WTC11 (cell line): ENCODE data around the gene ARHGAP26. TPM values are rescaled to one million over a fixed set of nuclear protein-coding genes. Genes with fewer than 3 reads are reported as not detected.

ENCODE experiments used
- ATAC-seq: fragments of 200-7000 bp; cut with Tn5 transposase; 2 replicates; pipeline ENCODE4 v1.10.0; 2021; ENCODE audit warnings: mild to moderate bottlenecking, moderate library complexity
- CTCF ChIA-PET: fragments of 300-600 bp; sonication (Branson Sonifier 250); formaldehyde crosslinking; loops from one replicate; lab custom pipeline; 2021; ENCODE audit warnings: antibody characterized with exemption; lab: Charles Lee
- POLR2A ChIA-PET: fragments of 350-600 bp; sonication (Branson Sonifier 250); formaldehyde crosslinking; loops from one replicate; lab custom pipeline; 2021; ENCODE audit warnings: antibody characterized with exemption; lab: Charles Lee
- DNase-seq: peaks from one replicate; pipeline ENCODE4 v3.0.0; 2021; ENCODE audit warnings: low spot score
- H3K27ac Mint-ChIP-seq: 2 replicates; pipeline ENCODE4 v1.8.0; 2021; ENCODE audit warnings: mixed read lengths
- H3K27me3 Mint-ChIP-seq: 2 replicates; pipeline ENCODE4 v1.8.0; 2021; ENCODE audit warnings: low read depth, mild to moderate bottlenecking, moderate library complexity, mixed read lengths
- H3K36me3 Mint-ChIP-seq: 2 replicates; pipeline ENCODE4 v1.8.0; 2021; ENCODE audit warnings: mixed read lengths
- H3K4me1 Mint-ChIP-seq: 2 replicates; pipeline ENCODE4 v1.8.0; 2022; ENCODE audit warnings: mixed read lengths
- H3K4me3 Mint-ChIP-seq: 2 replicates; pipeline ENCODE4 v1.8.0; 2021; ENCODE audit warnings: mild to moderate bottlenecking, moderate library complexity, mixed read lengths
- H3K9me3 Mint-ChIP-seq: 2 replicates; pipeline ENCODE4 v1.8.0; 2021; ENCODE audit warnings: mixed read lengths
- ATF1 ChIP-seq: sonication (generic); formaldehyde crosslinking; IDR thresholded peaks from 2 replicates; pipeline ENCODE4 v1.8.1; 2023; ENCODE audit warnings: mild to moderate bottlenecking, moderate library complexity, missing genetic modification reagents
- CREM ChIP-seq: sonication (generic); formaldehyde crosslinking; IDR thresholded peaks from 2 replicates; pipeline ENCODE4 v1.8.1; 2022; ENCODE audit warnings: mild to moderate bottlenecking, missing genetic modification reagents, moderate library complexity
- ERG ChIP-seq: fragments of 250-450 bp; sonication (Bioruptor Pico); IDR thresholded peaks from 2 replicates; pipeline ENCODE4 v1.8.0; 2021; ENCODE audit warnings: mild to moderate bottlenecking
- IRF1 ChIP-seq: sonication (generic); formaldehyde crosslinking; IDR thresholded peaks from 2 replicates; pipeline ENCODE4 v1.8.0; 2023; ENCODE audit warnings: missing genetic modification reagents
- KAT7 ChIP-seq: sonication (generic); formaldehyde crosslinking; IDR thresholded peaks from 2 replicates; pipeline ENCODE4 v1.8.1; 2023; ENCODE audit warnings: missing genetic modification reagents, mild to moderate bottlenecking, borderline replicate concordance
- PRDM15 ChIP-seq: sonication (generic); formaldehyde crosslinking; IDR thresholded peaks from 2 replicates; pipeline ENCODE4 v1.8.0; 2022; ENCODE audit warnings: missing genetic modification reagents
- PRRX2 ChIP-seq: fragments of 250-450 bp; sonication (Bioruptor Pico); IDR thresholded peaks from 2 replicates; pipeline ENCODE4 v1.8.0; 2021; ENCODE audit warnings: mild to moderate bottlenecking
- ZNF121 ChIP-seq: sonication (generic); formaldehyde crosslinking; IDR thresholded peaks from 2 replicates; pipeline ENCODE4 v1.8.0; 2023; ENCODE audit warnings: missing genetic modification reagents
- ZNF138 ChIP-seq: sonication (generic); formaldehyde crosslinking; conservative IDR thresholded peaks from 2 replicates; pipeline ENCODE4 v1.8.1; 2022; ENCODE audit warnings: mild to moderate bottlenecking, moderate library complexity, missing genetic modification reagents
- total RNA-seq: library from RNA; stranded (reverse); gene quantifications from 3 replicates; pipeline ENCODE4 v1.2.3, GENCODE V29; 2021
- TF ChIP-seq, protein P1 (sequence below): sonication (generic); formaldehyde crosslinking; IDR thresholded peaks from 2 replicates; pipeline ENCODE4 v1.8.1; 2022; ENCODE audit warnings: low read depth, missing genetic modification reagents, borderline replicate concordance
- TF ChIP-seq, protein P2 (sequence below): sonication (generic); formaldehyde crosslinking; IDR thresholded peaks from 2 replicates; pipeline ENCODE4 v1.8.1; 2023; ENCODE audit warnings: mild to moderate bottlenecking, moderate library complexity, missing genetic modification reagents
- TF ChIP-seq, protein P3 (sequence below): fragments of 250-450 bp; sonication (Bioruptor Pico); IDR thresholded peaks from 2 replicates; pipeline ENCODE4 v1.9.0; 2021; ENCODE audit warnings: mild to moderate bottlenecking
- TF ChIP-seq, protein P4 (sequence below): sonication (generic); formaldehyde crosslinking; IDR thresholded peaks from 2 replicates; pipeline ENCODE4 v1.8.1; 2023; ENCODE audit warnings: mild to moderate bottlenecking, missing genetic modification reagents, moderate library complexity

Gene ARHGAP26
- total RNA-seq, 1 experiment from 2014 or later, result 22.3 TPM

DNA sequence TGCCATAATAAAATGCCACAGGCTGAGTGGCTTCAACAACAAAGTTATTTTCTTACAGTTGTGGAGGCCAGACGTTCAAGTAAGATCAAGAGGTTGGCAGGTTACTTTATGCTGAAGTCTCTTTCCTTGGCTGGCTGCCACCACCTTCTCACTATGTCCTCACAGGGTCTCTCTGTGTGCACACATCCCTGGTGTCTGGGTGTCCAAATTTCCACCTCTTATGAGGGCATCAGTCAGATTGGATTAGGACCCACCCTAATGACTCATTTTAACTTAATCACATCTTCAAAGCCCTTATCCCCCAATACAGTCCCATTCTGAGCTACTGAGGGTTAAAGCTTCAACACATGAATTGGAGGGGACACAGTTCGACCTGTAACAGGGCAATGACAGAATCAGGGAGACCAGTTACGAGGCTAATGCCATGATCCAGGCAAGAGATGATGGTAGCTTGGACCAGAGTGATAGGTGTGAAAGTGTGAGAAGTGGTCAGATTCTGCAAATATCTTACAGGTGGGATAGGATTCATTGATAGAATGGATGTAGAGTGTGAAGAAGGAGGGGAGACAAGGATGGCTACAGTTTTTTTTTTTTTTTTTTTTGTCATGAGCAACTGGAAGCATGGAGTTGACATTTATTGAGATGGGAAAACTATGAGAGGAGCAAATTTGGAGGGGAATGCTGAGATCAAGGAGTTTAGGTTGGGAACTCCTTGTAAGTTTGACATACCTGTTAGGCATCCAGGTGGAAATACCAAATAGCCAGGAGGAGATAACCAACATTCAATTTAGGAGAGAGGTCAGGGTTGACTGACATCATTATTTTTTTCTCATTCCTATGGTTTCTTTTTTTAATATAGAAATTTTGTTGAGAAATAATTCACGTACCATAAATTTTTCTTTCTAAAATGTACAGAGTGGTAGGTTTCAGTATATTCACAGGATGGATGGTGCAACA, 44.7 kb upstream of the ARHGAP26 start:
- ATAC-seq (no peak), DNase-seq (no peak)
- ChIA-PET CTCF (interaction anchor here (1.0 to 4.7 kb wide), 2 partner anchors 12 to 155 kb away, joined by 3 to 36 read pairs; no protein-coding TSS in a partner anchor), POLR2A (no interaction called here)
- Mint-ChIP-seq H3K36me3 (peaks cover 12% of the 10 kb centered on the region), H3K27ac (no peak overlapping the region), H3K4me3 (no peak overlapping the region), H3K9me3 (peaks cover 4% of the 10 kb centered on the region), H3K27me3 (no peaks in the 10 kb centered on the region), H3K4me1 (0 out of 2 replicates have a peak, but pooled peaks cover 4% of the 10 kb centered on the region)
- TF ChIP-seq ERG (CRISPR knock-in tag) (no peak), CREM (no peak), IRF1 (no peak), PRRX2 (CRISPR knock-in tag) (no peak), KAT7 (CRISPR knock-in tag) (no peak), ZNF138 (CRISPR knock-in tag) (no peak), PRDM15 (CRISPR knock-in tag) (no peak), ZNF121 (no peak), ATF1 (CRISPR knock-in tag) (no peak)
- TF ChIP-seq, protein P1, sequence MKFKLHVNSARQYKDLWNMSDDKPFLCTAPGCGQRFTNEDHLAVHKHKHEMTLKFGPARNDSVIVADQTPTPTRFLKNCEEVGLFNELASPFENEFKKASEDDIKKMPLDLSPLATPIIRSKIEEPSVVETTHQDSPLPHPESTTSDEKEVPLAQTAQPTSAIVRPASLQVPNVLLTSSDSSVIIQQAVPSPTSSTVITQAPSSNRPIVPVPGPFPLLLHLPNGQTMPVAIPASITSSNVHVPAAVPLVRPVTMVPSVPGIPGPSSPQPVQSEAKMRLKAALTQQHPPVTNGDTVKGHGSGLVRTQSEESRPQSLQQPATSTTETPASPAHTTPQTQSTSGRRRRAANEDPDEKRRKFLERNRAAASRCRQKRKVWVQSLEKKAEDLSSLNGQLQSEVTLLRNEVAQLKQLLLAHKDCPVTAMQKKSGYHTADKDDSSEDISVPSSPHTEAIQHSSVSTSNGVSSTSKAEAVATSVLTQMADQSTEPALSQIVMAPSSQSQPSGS, result no peak
- TF ChIP-seq, protein P2, sequence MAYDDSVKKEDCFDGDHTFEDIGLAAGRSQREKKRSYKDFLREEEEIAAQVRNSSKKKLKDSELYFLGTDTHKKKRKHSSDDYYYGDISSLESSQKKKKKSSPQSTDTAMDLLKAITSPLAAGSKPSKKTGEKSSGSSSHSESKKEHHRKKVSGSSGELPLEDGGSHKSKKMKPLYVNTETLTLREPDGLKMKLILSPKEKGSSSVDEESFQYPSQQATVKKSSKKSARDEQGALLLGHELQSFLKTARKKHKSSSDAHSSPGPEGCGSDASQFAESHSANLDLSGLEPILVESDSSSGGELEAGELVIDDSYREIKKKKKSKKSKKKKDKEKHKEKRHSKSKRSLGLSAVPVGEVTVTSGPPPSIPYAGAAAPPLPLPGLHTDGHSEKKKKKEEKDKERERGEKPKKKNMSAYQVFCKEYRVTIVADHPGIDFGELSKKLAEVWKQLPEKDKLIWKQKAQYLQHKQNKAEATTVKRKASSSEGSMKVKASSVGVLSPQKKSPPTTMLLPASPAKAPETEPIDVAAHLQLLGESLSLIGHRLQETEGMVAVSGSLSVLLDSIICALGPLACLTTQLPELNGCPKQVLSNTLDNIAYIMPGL, result no peak
- TF ChIP-seq, protein P3, sequence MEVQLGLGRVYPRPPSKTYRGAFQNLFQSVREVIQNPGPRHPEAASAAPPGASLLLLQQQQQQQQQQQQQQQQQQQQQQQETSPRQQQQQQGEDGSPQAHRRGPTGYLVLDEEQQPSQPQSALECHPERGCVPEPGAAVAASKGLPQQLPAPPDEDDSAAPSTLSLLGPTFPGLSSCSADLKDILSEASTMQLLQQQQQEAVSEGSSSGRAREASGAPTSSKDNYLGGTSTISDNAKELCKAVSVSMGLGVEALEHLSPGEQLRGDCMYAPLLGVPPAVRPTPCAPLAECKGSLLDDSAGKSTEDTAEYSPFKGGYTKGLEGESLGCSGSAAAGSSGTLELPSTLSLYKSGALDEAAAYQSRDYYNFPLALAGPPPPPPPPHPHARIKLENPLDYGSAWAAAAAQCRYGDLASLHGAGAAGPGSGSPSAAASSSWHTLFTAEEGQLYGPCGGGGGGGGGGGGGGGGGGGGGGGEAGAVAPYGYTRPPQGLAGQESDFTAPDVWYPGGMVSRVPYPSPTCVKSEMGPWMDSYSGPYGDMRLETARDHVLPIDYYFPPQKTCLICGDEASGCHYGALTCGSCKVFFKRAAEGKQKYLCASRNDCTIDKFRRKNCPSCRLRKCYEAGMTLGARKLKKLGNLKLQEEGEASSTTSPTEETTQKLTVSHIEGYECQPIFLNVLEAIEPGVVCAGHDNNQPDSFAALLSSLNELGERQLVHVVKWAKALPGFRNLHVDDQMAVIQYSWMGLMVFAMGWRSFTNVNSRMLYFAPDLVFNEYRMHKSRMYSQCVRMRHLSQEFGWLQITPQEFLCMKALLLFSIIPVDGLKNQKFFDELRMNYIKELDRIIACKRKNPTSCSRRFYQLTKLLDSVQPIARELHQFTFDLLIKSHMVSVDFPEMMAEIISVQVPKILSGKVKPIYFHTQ, result no peak
- TF ChIP-seq, protein P4, sequence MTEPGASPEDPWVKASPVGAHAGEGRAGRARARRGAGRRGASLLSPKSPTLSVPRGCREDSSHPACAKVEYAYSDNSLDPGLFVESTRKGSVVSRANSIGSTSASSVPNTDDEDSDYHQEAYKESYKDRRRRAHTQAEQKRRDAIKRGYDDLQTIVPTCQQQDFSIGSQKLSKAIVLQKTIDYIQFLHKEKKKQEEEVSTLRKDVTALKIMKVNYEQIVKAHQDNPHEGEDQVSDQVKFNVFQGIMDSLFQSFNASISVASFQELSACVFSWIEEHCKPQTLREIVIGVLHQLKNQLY, result no peak
